Measurements from ENCODE around the gene OAS2.

Gene OAS2

GRCh38 chr12:112978163-112979040, at the start of gene OAS2:
Gene OAS2 (plus strand): TSS chr12:112978519. CDS start chr12:112978609, 90 bp downstream.
- no peak for TF ChIP-seq CTCF (IDR thresholded peaks at IDR 0.05)
- TF ChIP-seq ZFX (IDR thresholded peaks at IDR 0.05; ENCODE audit: borderline replicate concordance): no peak
- no peak within 1 kb of the TSS for H3K27ac ChIP-seq

- TF ChIP-seq ZFX (IDR thresholded peaks at IDR 0.05; ENCODE audit: borderline replicate concordance): no peak
- TF ChIP-seq CTCF (IDR thresholded peaks at IDR 0.05): peak; percentile 14; the same call in 1 of the 2 replicates
- no peak overlapping the region for H3K27ac ChIP-seq
These were observed 49.3 kb upstream of the OAS2 start for GRCh38 chr12:112928978-112929377.

- H3K27ac ChIP-seq: no peak overlapping the region
- TF ChIP-seq CTCF (IDR thresholded peaks at IDR 0.05): no peak
- TF ChIP-seq ZFX (IDR thresholded peaks at IDR 0.05; ENCODE audit: borderline replicate concordance): no peak
These were observed 48.6 kb upstream of the OAS2 start for GRCh38 chr12:112929715-112930114.

DNA sequence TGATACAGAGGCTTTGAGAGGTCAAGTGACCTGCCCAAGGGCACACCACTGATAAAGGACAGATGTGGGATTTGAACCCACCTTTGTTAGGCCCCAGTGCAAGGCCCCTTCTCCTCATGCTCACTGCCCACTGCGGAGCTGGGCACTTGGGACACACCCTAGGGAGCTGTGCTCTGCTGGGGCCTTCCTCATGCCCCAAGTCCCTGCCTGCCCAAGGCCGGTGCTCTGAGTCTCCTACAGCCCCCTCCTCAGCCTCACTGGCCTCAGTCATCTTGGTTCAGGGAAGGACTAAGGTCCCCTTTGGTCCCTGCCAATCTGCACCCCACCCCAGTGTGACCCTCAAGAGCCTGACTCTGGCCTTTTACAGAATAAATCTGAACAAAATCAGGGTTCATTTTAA, 48.0 kb upstream of the OAS2 start:
- no peak for TF ChIP-seq CTCF (IDR thresholded peaks at IDR 0.05)
- no peak for TF ChIP-seq ZFX (IDR thresholded peaks at IDR 0.05; ENCODE audit: borderline replicate concordance)
- H3K27ac ChIP-seq: no peak overlapping the region

GRCh38 chr12:112932485-112933128, 45.7 kb upstream of the OAS2 start:
- no peak for TF ChIP-seq CTCF (IDR thresholded peaks at IDR 0.05)
- no peak for TF ChIP-seq ZFX (IDR thresholded peaks at IDR 0.05; ENCODE audit: borderline replicate concordance)
- H3K27ac ChIP-seq: no peak overlapping the region

DNA sequence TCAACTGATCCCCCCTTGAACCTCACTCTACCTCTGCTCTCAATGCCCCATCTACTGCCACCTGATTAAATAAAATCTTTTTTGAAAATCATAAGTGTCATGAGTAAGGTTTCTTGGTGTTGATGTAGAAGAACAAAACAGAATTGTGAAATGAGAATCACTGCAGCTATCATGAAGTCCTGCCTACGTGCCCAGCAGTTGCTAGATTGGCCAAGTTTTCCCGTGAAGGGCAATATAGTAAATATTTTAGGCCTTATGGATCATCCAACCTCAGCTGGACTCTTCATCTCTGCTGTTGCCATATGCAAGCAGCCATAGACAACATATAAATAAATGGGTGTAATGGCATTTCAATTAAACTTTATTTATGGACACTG, 45.2 kb upstream of the OAS2 start:
- no peak overlapping the region for H3K27ac ChIP-seq
- TF ChIP-seq ZFX (IDR thresholded peaks at IDR 0.05; ENCODE audit: borderline replicate concordance): no peak
- TF ChIP-seq CTCF (IDR thresholded peaks at IDR 0.05): no peak

DNA sequence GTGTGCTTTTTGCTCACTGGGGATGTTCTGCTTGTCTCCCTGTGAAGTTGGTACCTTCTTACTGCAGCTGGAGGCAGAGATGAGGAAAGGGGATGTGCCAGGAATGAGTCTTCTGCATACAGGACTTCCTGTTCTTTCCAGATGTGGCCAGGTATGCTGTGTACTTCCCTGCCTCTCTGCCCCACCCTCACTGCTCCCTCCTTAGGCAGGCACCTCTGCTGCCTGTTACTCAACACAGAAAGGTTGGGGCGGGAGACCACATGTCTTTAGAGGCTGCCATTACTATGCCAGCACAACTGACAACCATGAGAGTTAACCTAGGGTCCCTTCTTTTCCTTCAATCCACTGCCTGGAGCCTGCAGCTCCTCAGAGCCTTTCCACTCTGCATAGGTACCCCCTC, 42.1 kb upstream of the OAS2 start:
- H3K27ac ChIP-seq: no peak overlapping the region
- TF ChIP-seq CTCF (IDR thresholded peaks at IDR 0.05): no peak
- TF ChIP-seq ZFX (IDR thresholded peaks at IDR 0.05; ENCODE audit: borderline replicate concordance): no peak

Measured in 22Rv1 (cell line).